SIG-M5 (cell line): ENCODE measurements around the gene MS4A15.
"Not testable (repeated sequence)": the region's sequence is repeated elsewhere in the genome, so short reads cannot be mapped to it uniquely, and the experiment has no call there.

Experiments
- DNase-seq: peaks from one replicate; lab custom pipeline; 2025; lab: John Stamatoyannopoulos, UW

MS4A15 gene

GRCh38 chr11:60754887-60755286 lies 1.8 kb upstream of the MS4A15 start:
- DNase-seq, result no peak

GRCh38 chr11:60757231-60757800 lies 649 bp downstream of the MS4A15 start:
- no peak for DNase-seq

- DNase-seq, result not testable (repeated sequence)
Measured at GRCh38 chr11:60758671-60759070, 2.0 kb downstream of the MS4A15 start.

DNA sequence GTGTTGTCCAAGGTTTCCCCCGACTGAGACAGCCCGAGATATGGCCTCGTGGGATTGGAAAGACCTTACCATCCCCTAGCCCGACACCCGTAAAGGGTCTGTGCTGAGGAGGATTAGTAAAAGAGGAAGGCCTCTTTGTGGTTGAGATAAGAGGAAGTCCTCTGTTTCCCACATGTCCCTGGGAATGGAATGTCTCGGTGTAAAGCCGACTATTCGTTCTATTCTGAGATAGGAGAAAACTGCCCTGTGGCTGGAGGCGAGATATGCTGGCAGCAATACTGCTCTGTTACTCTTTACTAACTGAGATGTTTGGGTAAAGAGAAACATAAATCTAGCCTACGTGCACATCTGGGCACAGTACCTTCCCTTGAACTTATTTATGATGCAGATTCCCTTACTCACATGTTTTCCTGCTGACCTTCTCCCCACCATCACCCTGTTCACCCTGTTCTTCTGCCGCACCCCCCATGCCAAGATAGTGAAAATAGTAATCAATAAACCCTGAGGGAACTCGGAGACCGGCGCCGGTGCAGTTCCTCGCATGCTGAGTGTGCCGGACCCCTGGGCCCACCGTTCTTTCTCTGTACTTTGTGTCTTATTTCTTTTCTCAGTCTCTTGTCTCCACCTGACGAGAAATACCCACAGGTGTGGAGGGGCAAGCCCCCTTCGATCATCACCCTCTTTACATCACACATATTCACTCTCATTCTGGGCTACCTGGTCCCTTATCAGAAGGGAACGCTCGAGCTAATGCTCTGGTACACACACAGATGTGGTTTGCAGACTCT lies 3.0 kb downstream of the MS4A15 start:
- DNase-seq, result not testable (repeated sequence)

DNA sequence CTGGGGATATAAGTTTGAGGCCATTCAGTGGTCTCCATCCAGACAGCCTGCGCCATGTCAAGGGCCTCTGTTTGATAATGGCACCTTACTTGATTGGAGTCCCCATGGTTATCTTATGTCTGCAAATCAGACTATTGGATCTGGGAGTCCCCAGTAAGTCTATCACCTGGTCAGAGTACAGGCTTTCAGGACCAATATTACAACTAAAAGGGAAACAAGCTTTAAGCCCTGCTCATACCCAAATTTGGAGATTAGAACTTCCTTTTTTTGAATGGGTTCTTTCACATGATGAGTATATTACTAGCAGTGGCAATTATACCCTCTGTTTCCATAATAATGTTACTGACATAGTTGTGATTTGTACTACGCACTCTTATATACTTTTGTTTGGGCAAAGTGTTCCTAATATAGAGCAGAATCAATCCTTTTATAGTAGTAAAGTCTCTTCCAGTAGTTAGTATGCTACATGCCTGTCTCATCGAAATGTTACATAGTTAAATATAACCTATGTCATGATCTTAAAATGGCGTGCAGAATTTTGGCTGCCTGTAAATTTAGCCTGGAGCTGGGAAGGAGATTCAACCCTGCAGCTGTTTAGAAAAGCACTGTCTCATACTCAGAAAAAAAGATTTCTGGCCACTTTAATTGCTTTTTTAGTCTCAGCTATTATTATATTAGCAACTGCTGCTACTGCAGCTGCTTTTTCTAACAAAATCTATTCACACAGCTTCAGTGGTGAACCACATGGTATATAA lies 4.9 kb downstream of the MS4A15 start:
- DNase-seq, result no peak

DNA sequence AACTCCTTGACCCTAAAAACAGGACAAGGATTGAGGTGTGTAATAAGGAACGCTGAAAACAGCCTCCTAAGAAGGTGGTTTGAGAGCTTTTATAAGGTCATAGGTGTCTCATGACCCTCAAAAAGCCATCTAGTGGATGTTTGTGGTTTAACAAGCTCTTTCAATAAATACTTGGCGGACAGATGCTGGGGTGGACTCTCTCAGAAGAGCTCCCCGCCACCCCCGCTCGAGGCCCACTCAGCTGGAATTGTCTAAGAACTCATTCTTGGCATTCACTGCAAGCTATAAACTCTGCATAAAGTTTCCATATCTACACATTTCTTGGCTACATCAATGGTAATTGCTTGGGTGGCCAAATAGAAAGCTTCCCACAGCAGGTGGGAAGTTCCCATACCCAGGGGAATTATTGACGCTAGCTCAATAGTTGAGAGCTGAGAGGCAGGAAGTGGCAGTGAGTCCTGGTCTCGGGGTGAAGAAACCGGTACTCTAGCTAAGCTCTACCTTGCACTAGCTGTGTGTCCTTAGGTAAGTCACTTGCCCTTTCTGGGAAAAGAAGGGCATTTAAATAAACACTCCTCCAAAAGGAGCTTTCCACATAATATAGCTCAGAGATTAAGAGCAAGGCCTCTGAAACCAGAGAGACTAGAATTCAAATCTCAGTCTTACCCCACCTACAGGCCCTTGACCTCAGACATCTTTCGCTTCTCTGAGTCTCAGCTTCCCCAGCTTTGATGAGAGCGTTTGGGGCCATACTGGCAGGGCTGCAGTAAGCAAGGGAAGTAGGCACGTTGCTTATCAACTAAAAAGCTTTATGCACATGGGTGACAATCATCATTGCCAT lies 6.4 kb downstream of the MS4A15 start:
- no peak for DNase-seq

DNA sequence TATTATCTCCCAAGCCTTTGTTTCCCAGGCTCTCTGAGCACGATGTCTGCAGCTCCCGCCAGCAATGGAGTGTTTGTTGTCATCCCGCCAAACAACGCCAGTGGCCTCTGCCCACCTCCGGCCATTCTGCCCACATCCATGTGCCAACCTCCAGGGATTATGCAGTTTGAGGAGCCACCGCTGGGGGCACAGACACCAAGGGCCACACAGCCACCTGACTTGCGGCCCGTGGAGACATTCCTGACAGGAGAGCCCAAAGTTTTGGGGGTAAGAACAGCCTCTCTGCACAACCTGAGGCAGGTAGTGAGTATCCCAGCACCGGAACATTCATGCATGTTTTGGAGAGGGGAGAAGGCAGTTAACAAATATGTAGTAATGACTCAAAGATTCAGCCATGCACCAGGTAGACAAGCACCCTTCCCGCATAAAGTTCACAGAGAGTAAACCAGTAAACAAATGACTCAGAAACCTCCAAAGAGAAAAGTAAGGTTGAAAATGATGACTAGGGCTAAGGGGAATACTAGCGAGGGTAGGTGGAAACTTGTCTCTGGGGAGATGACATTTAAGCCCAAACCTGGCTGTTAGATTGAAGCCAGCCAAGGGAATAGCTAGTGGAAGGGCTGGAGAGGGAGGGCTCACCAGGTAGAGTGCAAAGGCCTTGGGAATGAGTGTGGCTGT lies 7.2 kb downstream of the MS4A15 start:
- no peak for DNase-seq

GRCh38 chr11:60764879-60765278 lies 8.2 kb downstream of the MS4A15 start:
- no peak for DNase-seq

GRCh38 chr11:60765355-60765754 lies 8.7 kb downstream of the MS4A15 start:
- DNase-seq, result no peak

GRCh38 chr11:60766547-60766946 lies 9.9 kb downstream of the MS4A15 start:
- DNase-seq, result no peak

DNA sequence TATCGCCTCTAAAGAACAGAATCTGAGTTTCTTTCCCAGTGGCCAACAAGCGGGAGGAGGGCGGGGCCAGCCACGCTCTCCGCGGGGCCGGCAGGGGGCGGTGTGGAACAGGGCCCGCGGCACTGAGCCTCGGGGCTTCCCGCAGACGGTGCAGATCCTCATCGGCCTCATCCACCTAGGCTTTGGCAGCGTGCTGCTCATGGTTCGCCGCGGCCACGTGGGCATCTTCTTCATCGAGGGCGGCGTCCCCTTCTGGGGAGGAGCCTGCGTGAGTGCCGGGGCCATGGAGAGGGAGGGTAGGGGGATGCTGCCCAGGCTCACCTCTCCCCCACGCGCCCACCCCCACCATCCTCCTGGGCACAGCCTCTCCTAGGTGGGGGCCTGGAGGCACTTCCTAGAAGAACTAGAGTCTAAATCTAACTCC lies 10.7 kb downstream of the MS4A15 start:
- no peak for DNase-seq

- DNase-seq, result no peak
Measured at GRCh38 chr11:60768202-60768601, 11.5 kb downstream of the MS4A15 start.

DNA sequence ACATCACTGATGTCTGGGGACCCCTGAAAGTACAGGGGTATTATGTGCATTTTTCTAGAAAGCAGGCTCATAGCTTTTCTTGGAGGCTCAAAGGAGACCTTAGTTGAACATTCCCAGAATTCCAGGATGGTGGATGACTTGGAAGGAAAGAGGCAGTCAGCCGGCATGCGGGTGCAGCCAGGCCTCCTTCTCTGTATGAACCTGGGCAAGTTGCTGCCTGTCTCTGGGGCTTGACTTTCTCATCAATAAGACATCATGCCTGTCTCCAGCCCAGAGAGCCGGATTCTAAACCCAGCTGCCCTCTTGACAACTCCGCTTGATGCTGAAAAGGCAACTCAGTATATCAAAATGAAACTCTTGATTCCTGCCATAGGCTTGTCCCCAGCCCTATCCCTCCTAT lies 12.6 kb downstream of the MS4A15 start:
- no peak for DNase-seq

DNA sequence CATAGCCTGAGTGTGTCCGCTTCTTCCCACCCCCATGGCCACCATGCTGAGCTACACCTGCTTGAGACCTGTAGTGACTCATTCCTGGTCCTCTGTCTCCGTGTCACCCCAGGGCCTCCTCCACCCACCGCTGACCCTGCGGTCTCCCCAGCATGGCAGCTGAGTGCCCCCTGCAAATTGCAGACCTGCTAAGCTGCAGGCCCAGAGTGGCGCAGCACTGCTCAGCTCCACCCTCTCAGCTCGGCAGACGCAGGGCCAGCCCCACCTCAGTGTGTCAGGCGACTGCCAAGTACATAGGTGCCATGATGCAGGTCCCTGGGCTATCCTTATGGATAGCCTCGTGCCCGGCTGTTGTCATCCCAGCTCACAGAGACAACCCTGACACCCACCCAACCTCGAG lies 13.1 kb downstream of the MS4A15 start:
- DNase-seq, result no peak

DNA sequence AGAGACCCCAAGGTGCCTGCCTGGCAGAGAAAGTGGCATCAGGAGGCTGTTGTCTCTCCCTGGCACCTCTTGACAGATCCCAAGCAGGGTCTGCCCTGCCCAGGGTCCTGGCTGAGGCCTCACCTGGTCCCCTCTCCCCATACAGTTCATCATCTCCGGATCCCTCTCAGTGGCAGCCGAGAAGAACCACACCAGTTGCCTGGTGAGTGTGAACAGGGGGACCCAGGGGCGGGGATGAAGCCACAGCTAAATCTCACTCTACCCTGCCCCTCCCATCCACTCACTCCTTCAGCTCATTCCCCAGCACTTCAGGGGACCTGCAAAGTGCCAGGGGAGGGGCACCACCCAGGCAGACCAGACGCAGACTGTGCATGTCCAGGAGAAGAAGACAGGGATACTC lies 14.5 kb downstream of the MS4A15 start:
- DNase-seq, result no peak

DNA sequence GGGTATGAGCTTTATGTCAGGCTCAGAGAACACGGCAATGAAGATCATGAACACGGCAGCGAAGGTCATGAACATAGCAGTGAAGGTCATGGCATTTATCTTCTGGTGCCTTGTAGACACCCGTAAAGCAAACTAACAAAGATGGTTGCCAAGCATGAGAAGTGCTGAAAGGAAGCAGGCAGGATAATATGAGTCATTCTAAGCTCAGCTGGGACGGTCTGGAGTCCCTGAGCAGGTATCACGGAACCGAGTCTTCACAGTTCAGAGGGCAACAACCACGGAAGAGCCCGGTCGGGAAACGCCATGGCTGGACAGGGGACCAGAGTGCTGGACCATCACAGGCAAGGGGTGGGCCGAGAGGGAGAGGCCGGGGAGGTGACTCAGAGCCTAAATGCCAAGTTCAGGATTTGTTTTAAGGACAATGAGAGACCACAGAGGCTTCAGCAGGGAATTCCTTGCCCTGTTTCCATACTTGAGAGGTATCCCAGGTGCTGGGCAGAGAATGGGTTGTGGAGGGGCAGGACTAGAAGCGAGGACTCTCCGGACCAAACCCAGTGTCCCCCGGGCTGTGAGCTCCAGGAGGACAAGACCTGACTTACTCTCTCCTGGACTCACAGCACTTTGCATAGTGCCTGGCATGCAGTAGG lies 15.3 kb downstream of the MS4A15 start:
- no peak for DNase-seq

DNA sequence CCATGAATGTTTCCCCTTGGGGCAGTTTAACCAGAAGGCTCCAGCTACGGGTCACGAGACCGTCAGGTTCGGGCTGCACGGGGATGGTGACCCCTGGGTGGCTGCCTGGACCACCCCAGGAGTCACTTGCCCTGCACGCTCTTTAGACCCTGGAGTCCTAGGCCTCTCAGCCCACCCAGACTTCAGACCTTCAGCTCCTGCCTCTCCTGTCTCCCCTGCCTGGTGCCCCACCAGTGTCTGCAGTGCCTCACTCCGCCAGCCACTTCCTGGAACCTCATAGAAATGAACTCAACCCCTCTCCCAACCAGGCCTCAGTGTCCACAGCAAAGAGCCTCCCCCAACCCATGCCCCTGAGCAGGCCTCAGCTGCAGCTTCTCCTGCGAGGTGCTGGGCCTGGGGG lies 16.0 kb downstream of the MS4A15 start:
- no peak for DNase-seq

DNA sequence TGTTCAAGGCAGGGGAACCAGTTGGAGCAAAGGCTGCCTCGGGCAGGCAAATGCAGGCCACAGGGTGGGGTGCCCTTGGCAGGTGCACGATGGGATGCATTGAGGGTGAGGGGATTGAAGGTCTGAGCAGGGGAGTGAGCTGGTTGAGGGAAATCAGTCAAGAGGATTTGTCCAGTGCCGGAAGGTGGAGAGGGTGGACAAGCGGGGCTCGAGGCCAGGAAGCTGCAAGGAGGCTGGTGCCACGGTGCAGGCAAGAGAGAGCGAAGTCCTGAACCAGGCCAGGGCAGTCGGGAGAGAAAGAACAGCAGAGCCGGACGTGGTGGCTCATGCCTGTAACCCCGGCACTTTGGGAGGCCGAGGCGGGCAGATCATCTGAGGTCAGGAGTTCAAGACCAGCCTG lies 18.1 kb downstream of the MS4A15 start:
- no peak for DNase-seq

GRCh38 chr11:60775420-60775961 lies 18.8 kb downstream of the MS4A15 start:
- DNase-seq, result peak; percentile 34

GRCh38 chr11:60776167-60776566 lies 19.5 kb downstream of the MS4A15 start:
- DNase-seq, result no peak

DNA sequence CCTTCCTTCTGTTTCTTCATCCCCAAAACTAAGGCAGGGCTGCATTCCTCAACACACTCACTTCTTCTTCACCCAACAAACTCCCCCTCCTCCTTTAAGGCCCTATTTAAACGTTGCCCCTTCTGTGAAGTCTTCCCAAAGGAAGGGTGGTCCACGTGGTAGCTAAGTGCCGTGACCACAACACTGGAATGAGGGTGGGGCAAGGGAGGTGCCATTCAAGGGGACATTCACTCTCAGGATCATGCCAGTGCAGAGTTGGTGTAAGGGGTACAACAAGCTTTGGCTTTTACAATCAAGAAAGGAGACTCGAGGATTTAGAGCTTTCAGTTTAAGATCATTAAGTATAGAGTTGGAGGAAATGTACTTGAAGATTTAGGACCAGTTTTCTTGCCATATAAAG lies 20.4 kb downstream of the MS4A15 start:
- no peak for DNase-seq
